PC-3 (cell line): Measurements from ENCODE around the gene GRIP2. TPM values are rescaled to one million over a fixed set of nuclear protein-coding genes. Genes with fewer than 3 reads are reported as not detected.

Experiments
- ATAC-seq: fragments of 200-7000 bp; cut with Tn5 transposase; 2 replicates; pipeline ENCODE4 v1.9.1; 2020; ENCODE audit warnings: mild to moderate bottlenecking, moderate library complexity
- BruUV-seq: library from RNA; stranded (reverse); fragments of 400-500 nt; replicated peaks from 2 replicates; lab custom pipeline; 2021; lab: Mats Ljungman, UMichigan
- CTCF ChIA-PET: fragments of 300-600 bp; sonication (Branson Sonifier 250); formaldehyde crosslinking; loops from one replicate; lab custom pipeline; 2022; ENCODE audit warnings: antibody characterized with exemption; lab: Charles Lee
- POLR2A ChIA-PET: fragments of 300-600 bp; sonication (Branson Sonifier 250); formaldehyde crosslinking; loops from one replicate; lab custom pipeline; 2022; ENCODE audit warnings: antibody characterized with exemption; ENCODE audit not compliant: unreplicated experiment; lab: Charles Lee
- DNase-seq: peaks from one replicate; pipeline ENCODE4 v3.0.0-alpha.2; 2015
- H2AFZ ChIP-seq: fragments of 300-600 bp; sonication (generic); 2 replicates; pipeline ENCODE4 v1.6.0; 2016; ENCODE audit warnings: antibody characterized with exemption, low read length
- H3F3A ChIP-seq: fragments of 300-600 bp; sonication (generic); one replicate; pipeline ENCODE4 v1.6.0; 2017; ENCODE audit warnings: antibody characterized with exemption, low read length, control low read depth, mild to moderate bottlenecking; ENCODE audit not compliant: unreplicated experiment
- H3K27ac ChIP-seq: fragments of 300-600 bp; sonication (generic); 2 replicates; pipeline ENCODE4 v1.5.1; 2016; ENCODE audit warnings: mild to moderate bottlenecking, low read length
- H3K27me3 ChIP-seq: fragments of 300-600 bp; sonication (generic); 2 replicates; pipeline ENCODE4 v1.6.1; 2016; ENCODE audit warnings: low read length, mixed read lengths
- H3K36me3 ChIP-seq: fragments of 300-600 bp; sonication (generic); 2 replicates; pipeline ENCODE4 v1.6.1; 2016; ENCODE audit warnings: low read depth, mixed run types, low read length, mixed read lengths
- H3K4me1 ChIP-seq: fragments of 300-600 bp; sonication (generic); 2 replicates; pipeline ENCODE4 v1.5.1; 2016; ENCODE audit warnings: low read length; ENCODE audit not compliant: insufficient read depth
- H3K4me2 ChIP-seq: fragments of 300-600 bp; sonication (generic); 2 replicates; pipeline ENCODE4 v1.6.0; 2016; ENCODE audit warnings: low read length
- H3K4me3 ChIP-seq: fragments of 300-600 bp; sonication (generic); 2 replicates; pipeline ENCODE4 v1.5.1; 2016; ENCODE audit warnings: mild to moderate bottlenecking, low read length, mixed read lengths
- H3K79me2 ChIP-seq: fragments of 300-600 bp; sonication (generic); 2 replicates; pipeline ENCODE4 v1.6.1; 2017; ENCODE audit warnings: low read length, mixed read lengths
- H3K9ac ChIP-seq: fragments of 300-600 bp; sonication (generic); 2 replicates; pipeline ENCODE4 v1.6.0; 2016; ENCODE audit warnings: mild to moderate bottlenecking, low read length
- H3K9me2 ChIP-seq: fragments of 300-600 bp; sonication (generic); replicated peaks from 2 replicates; pipeline ENCODE4 v1.6.1; 2016; ENCODE audit warnings: mixed run types, low read length, mixed read lengths
- H3K9me3 ChIP-seq: fragments of 300-600 bp; sonication (generic); 2 replicates; pipeline ENCODE4 v1.6.1; 2016; ENCODE audit warnings: low read length, mixed read lengths
- H4K20me1 ChIP-seq: fragments of 300-600 bp; sonication (generic); 2 replicates; pipeline ENCODE4 v1.6.1; 2016; ENCODE audit warnings: low read length, mixed read lengths
- EZH2 ChIP-seq: fragments of 300-600 bp; sonication (generic); IDR thresholded peaks from one replicate; pipeline ENCODE4 v1.6.1; 2017; ENCODE audit warnings: antibody characterized with exemption, mild to moderate bottlenecking, low read length; ENCODE audit not compliant: unreplicated experiment
- EZH2phosphoT487 ChIP-seq: fragments of 300-600 bp; sonication (generic); IDR thresholded peaks from 2 replicates; pipeline ENCODE4 v1.6.1; 2018; ENCODE audit warnings: mild to moderate bottlenecking, antibody characterized with exemption, low read length, borderline replicate concordance
- intact Hi-C: fragments of 100-400 bp; cut with micrococcal nuclease; formaldehyde crosslinking; loops from 2 replicates; pipeline ENCODE4 v1.9.0; 2023
- total RNA-seq: library from RNA; depleted of rRNA; stranded (reverse); fragments of >200 nt; gene quantifications from 2 replicates; pipeline ENCODE4 v1.2.3, GENCODE V29; 2014
- TF ChIP-seq, protein P1 (sequence below): fragments of 300-600 bp; sonication (generic); conservative IDR thresholded peaks from 2 replicates; pipeline ENCODE4 v1.5.1; 2017; ENCODE audit warnings: antibody characterized with exemption, low read depth, mild to moderate bottlenecking, low read length

The GRIP2 gene
- total RNA-seq, 1 experiment from 2014 or later: 0.36 TPM

- Histone ChIP-seq H3K36me3 (no peaks in the 10 kb centered on the region), H3K9me2 (no peaks in the 10 kb centered on the region), H3K27me3 (no peaks in the 10 kb centered on the region), H3K9ac (no peak overlapping the region), H2AFZ (no peak overlapping the region), H3K4me3 (no peak overlapping the region), H4K20me1 (no peaks in the 10 kb centered on the region), H3K79me2 (no peaks in the 10 kb centered on the region), H3K9me3 (no peaks in the 10 kb centered on the region), H3F3A (no peaks in the 10 kb centered on the region), H3K4me2 (peak overlapping the region; percentile 17; the same call in 1 of the 2 replicates), H3K27ac (no peak overlapping the region), H3K4me1 (peaks cover 17% of the 10 kb centered on the region)
- DNase-seq: no peak
- intact Hi-C loops: no loop called here
- ChIA-PET POLR2A (interaction anchor here (0.6 kb wide), 1 partner anchor 1011 kb away, joined by 3 read pairs; the partner anchor contains the start of gene HDAC11), CTCF (no interaction called here)
- BruUV-seq: no TSS peak
- no peak for ATAC-seq
- TF ChIP-seq EZH2phosphoT487 (no peak), EZH2 (no peak)
- TF ChIP-seq, protein P1, sequence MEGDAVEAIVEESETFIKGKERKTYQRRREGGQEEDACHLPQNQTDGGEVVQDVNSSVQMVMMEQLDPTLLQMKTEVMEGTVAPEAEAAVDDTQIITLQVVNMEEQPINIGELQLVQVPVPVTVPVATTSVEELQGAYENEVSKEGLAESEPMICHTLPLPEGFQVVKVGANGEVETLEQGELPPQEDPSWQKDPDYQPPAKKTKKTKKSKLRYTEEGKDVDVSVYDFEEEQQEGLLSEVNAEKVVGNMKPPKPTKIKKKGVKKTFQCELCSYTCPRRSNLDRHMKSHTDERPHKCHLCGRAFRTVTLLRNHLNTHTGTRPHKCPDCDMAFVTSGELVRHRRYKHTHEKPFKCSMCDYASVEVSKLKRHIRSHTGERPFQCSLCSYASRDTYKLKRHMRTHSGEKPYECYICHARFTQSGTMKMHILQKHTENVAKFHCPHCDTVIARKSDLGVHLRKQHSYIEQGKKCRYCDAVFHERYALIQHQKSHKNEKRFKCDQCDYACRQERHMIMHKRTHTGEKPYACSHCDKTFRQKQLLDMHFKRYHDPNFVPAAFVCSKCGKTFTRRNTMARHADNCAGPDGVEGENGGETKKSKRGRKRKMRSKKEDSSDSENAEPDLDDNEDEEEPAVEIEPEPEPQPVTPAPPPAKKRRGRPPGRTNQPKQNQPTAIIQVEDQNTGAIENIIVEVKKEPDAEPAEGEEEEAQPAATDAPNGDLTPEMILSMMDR: no peak
Observed at GRCh38 chr3:14491396-14492190, 48.5 kb downstream of the GRIP2 start.

DNA sequence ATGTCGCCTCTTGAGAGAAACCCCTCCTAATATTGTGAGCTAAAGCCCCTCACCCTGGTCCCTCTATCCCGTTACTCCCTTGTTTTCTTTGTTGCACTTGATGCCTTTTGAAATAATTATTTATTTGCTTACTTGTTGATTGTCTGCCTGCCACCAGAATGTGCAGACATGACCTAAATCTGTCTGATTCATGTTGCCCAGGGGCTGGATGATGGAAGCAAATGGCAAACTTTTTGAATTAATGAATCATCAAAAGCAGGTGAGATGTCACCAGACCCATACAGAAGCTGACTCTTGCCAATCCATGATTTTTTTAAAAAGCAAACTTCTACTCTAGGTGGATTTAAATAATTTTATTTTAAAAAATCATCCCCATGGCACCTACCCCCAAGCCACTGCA, 49.3 kb downstream of the GRIP2 start:
- no peaks in the 10 kb centered on the region for H3K36me3 ChIP-seq
- DNase-seq (peak; percentile 87), ATAC-seq (peak; percentile 89)
- H3K9me2 ChIP-seq: no peaks in the 10 kb centered on the region
- ChIA-PET CTCF (no interaction called here), POLR2A (interaction anchor here (0.6 kb wide), 1 partner anchor 1010 kb away, joined by 3 read pairs; the partner anchor contains the start of gene HDAC11)
- peak overlapping the region; percentile 17 for H3K4me2 ChIP-seq
- peaks cover 17% of the 10 kb centered on the region for H3K4me1 ChIP-seq
- H3K9ac ChIP-seq: no peak overlapping the region
- no peaks in the 10 kb centered on the region for H3K79me2 ChIP-seq
- no peak overlapping the region for H2AFZ ChIP-seq
- intact Hi-C loops: no loop called here
- no peaks in the 10 kb centered on the region for H4K20me1 ChIP-seq
- H3K4me3 ChIP-seq: no peak overlapping the region
- no peaks in the 10 kb centered on the region for H3K9me3 ChIP-seq
- no peaks in the 10 kb centered on the region for H3F3A ChIP-seq
- no TSS peak for BruUV-seq
- TF ChIP-seq, protein P1: no peak
- TF ChIP-seq EZH2phosphoT487 (no peak), EZH2 (no peak)
- peak overlapping the region; percentile 35; the same call in 1 of the 2 replicates for H3K27ac ChIP-seq
- H3K27me3 ChIP-seq: no peaks in the 10 kb centered on the region

GRCh38 chr3:14490255-14490654, 49.9 kb downstream of the GRIP2 start:
- H3K27ac ChIP-seq: peak overlapping the region; percentile 35
- TF ChIP-seq, protein P1: no peak
- TF ChIP-seq EZH2: no peak
- no peak for TF ChIP-seq EZH2phosphoT487
- no peak overlapping the region for H3K9ac ChIP-seq
- ChIA-PET CTCF (no interaction called here), POLR2A (interaction anchor here (0.5 kb wide), 1 partner anchor 20 kb away, joined by 14 read pairs; no protein-coding TSS in a partner anchor)
- DNase-seq (no peak), ATAC-seq (peak; percentile 12)
- no peaks in the 10 kb centered on the region for H3F3A ChIP-seq
- H3K27me3 ChIP-seq: no peaks in the 10 kb centered on the region
- H3K4me2 ChIP-seq: peak overlapping the region; percentile 6
- peaks cover 17% of the 10 kb centered on the region for H3K4me1 ChIP-seq
- no peak overlapping the region for H2AFZ ChIP-seq
- no peak overlapping the region for H3K4me3 ChIP-seq
- intact Hi-C loops: no loop called here
- H3K9me2 ChIP-seq: no peaks in the 10 kb centered on the region
- no TSS peak for BruUV-seq
- no peaks in the 10 kb centered on the region for H4K20me1 ChIP-seq
- H3K9me3 ChIP-seq: no peaks in the 10 kb centered on the region
- no peaks in the 10 kb centered on the region for H3K36me3 ChIP-seq
- H3K79me2 ChIP-seq: no peaks in the 10 kb centered on the region
